Measurements from ENCODE around the gene LYPD6.

The LYPD6 gene

DNA sequence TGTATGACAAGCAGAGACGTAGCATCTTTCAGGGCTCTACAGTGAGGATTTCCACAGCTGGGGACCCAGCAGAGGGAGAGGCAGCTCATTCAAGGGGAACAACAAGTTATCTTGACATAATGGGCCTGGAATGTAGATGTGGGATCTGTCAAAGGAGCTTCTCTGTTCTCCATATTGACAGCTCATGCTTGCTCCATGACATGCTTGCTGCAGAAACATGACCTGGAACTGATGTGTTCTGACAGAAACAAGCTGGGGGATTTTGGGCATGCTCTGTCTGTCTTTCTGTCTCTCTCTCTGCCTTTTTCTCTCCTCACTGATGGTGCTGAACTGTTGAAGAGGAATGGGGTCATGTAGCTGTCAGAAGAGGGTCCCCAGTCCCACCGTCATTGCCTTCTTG is 177.6 kb downstream of the LYPD6 start:
- DNase-seq, result no peak

DNA sequence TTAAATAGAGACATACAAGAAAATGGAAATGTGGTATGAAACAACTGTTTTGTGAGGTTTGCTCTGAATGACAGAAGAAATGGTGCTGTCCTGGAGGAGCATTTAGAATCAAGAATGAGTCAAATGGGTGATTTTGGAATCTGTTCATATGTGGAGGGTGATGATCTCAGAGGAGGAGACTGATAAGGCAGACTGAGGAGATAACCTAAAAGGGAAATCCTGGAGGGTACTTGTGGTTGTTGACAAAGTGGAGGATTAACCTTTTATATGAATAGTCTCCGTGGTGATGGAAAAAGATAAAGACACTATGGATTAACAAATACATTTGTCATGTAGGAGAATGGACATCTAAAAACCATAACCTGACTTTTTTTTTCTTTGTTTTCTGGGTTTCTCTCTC is 183.1 kb downstream of the LYPD6 start:
- no peak for DNase-seq

Measured in hypothalamus (tissue), 51 donors.